K562 (cell line): ENCODE results near the gene FAHD2A. TPM values are rescaled to one million over a fixed set of nuclear protein-coding genes. Genes with fewer than 3 reads are reported as not detected.

Experiments used
- BHLHE40 ChIP-seq: IDR thresholded peaks from 2 replicates; pipeline ENCODE4 v1.6.1; 2011; ENCODE audit warnings: low read length, improper control_type of control experiment
- CHCHD3 ChIP-seq: fragments of 250-450 bp; sonication (Bioruptor Pico); IDR thresholded peaks from 2 replicates; pipeline ENCODE4 v2.1.2; 2022; ENCODE audit warnings: mild to moderate bottlenecking
- EP400 ChIP-seq: fragments of 450-650 bp; IDR thresholded peaks from 2 replicates; pipeline ENCODE4 v1.6.1; 2017; ENCODE audit warnings: antibody characterized with exemption, mild to moderate bottlenecking, moderate library complexity
- JUNB ChIP-seq: fragments of 450-650 bp; formaldehyde crosslinking; conservative IDR thresholded peaks from 2 replicates; pipeline ENCODE4 v1.4.0; 2020; ENCODE audit warnings: mild to moderate bottlenecking
- MED1 ChIP-seq: sonication (generic); formaldehyde crosslinking; IDR thresholded peaks from 2 replicates; pipeline ENCODE4 v1.8.1; 2023; ENCODE audit warnings: missing genetic modification reagents, borderline replicate concordance
- MEIS2 ChIP-seq: fragments of 450-650 bp; IDR thresholded peaks from 2 replicates; pipeline ENCODE4 v1.6.1; 2014; ENCODE audit warnings: mild to moderate bottlenecking; ENCODE audit not compliant: partially characterized antibody
- MTA1 ChIP-seq: fragments of 450-650 bp; IDR thresholded peaks from 2 replicates; pipeline ENCODE4 v1.6.1; 2017; ENCODE audit warnings: borderline replicate concordance
- NFIC ChIP-seq: fragments of 450-650 bp; IDR thresholded peaks from 2 replicates; pipeline ENCODE4 v1.6.1; 2017; ENCODE audit warnings: mild to moderate bottlenecking, inconsistent platforms
- OTX1 ChIP-seq: fragments of 450-650 bp; formaldehyde crosslinking; IDR thresholded peaks from 2 replicates; pipeline ENCODE4 v1.4.0; 2022; ENCODE audit warnings: mild to moderate bottlenecking
- RBBP5 ChIP-seq: fragments of 200-600 bp; sonication (generic); IDR thresholded peaks from 2 replicates; pipeline ENCODE4 v1.6.1; 2012; ENCODE audit warnings: borderline replicate concordance, mild to moderate bottlenecking, low read length, control low read depth, inconsistent platforms; ENCODE audit not compliant: insufficient read depth, poor library complexity, severe bottlenecking
- RBFOX2 ChIP-seq: fragments of 200-400 bp; formaldehyde crosslinking; IDR thresholded peaks from 2 replicates; pipeline ENCODE4 v1.6.1; 2017; ENCODE audit warnings: low read depth, mild to moderate bottlenecking, low read length, moderate library complexity
- SMAD4 ChIP-seq: fragments of 250-450 bp; sonication (Bioruptor Pico); conservative IDR thresholded peaks from 2 replicates; pipeline ENCODE4 v1.8.0; 2021; ENCODE audit warnings: inconsistent platforms, mild to moderate bottlenecking, moderate library complexity
- ZNF121 ChIP-seq: sonication (generic); formaldehyde crosslinking; conservative IDR thresholded peaks from 2 replicates; pipeline ENCODE4 v1.8.0; 2022; ENCODE audit warnings: missing genetic modification reagents
- polyA plus RNA-seq, 8 experiments: library from polyadenylated mRNA; depleted of rRNA in 4 of 8; stranded (reverse) in 5 of 8; unstranded in 3 of 8; fragments of >200 nt; fragmentation: Nextera tagmentation in 2 of 8; fragmentation: Illumina TruSeq in 1 of 8; extraction: Ambion mirVana in 2 of 8; extraction: Trizol in 1 of 8; gene quantifications; 2 replicates each; pipeline versions ENCODE4 v1.2.1 to v1.2.3, GENCODE V29; 2011 to 2014; ENCODE audit warnings: inconsistent platforms in 1 of 8, missing spikeins in 1 of 8
- total RNA-seq, 7 experiments: library from RNA; depleted of rRNA in 6 of 7; stranded (reverse); fragments of >200 nt in 6 of 7; fragmentation: Illumina TruSeq in 2 of 7; extraction: Trizol in 2 of 7; gene quantifications; 2 replicates each; pipeline versions ENCODE4 v1.2.1 to v1.2.3, GENCODE V29; 2011 to 2021; ENCODE audit warnings: low replicate concordance in 1 of 7
- TF ChIP-seq, protein P1 (sequence below): sonication (generic); formaldehyde crosslinking; IDR thresholded peaks from 2 replicates; pipeline ENCODE4 v1.8.0; 2023; ENCODE audit warnings: mild to moderate bottlenecking, missing genetic modification reagents
- TF ChIP-seq, protein P2 (sequence below): sonication (generic); formaldehyde crosslinking; IDR thresholded peaks from 2 replicates; pipeline ENCODE4 v1.8.1; 2023; ENCODE audit warnings: missing genetic modification reagents, mild to moderate bottlenecking, borderline replicate concordance
- TF ChIP-seq, protein P3 (sequence below): sonication (generic); IDR thresholded peaks from 2 replicates; pipeline ENCODE4 v1.6.1; 2016
- TF ChIP-seq, protein P4 (sequence below), 2 experiments: fragments of 450-650 bp in 1 of 2; sonication (generic) in 1 of 2; formaldehyde crosslinking in 1 of 2; IDR thresholded peaks in 1 of 2; conservative IDR thresholded peaks in 1 of 2; 2 replicates each; pipeline versions ENCODE4 v1.6.1 to v1.8.1; 2016 to 2023; ENCODE audit warnings: mild to moderate bottlenecking in 2 of 2, moderate library complexity in 2 of 2, inconsistent platforms in 1 of 2, missing genetic modification reagents in 1 of 2
- TF ChIP-seq, protein P5 (sequence below): sonication (generic); formaldehyde crosslinking; IDR thresholded peaks from 2 replicates; pipeline ENCODE4 v1.9.0; 2022; ENCODE audit warnings: mild to moderate bottlenecking, missing genetic modification reagents

FAHD2A gene
- total and polyA plus RNA-seq, 9 of the 15 experiments (the other 6 are each of a cell fraction or from before 2014, with no cell fraction given), result 13.8 to 41.0 (median 30.4) TPM

DNA sequence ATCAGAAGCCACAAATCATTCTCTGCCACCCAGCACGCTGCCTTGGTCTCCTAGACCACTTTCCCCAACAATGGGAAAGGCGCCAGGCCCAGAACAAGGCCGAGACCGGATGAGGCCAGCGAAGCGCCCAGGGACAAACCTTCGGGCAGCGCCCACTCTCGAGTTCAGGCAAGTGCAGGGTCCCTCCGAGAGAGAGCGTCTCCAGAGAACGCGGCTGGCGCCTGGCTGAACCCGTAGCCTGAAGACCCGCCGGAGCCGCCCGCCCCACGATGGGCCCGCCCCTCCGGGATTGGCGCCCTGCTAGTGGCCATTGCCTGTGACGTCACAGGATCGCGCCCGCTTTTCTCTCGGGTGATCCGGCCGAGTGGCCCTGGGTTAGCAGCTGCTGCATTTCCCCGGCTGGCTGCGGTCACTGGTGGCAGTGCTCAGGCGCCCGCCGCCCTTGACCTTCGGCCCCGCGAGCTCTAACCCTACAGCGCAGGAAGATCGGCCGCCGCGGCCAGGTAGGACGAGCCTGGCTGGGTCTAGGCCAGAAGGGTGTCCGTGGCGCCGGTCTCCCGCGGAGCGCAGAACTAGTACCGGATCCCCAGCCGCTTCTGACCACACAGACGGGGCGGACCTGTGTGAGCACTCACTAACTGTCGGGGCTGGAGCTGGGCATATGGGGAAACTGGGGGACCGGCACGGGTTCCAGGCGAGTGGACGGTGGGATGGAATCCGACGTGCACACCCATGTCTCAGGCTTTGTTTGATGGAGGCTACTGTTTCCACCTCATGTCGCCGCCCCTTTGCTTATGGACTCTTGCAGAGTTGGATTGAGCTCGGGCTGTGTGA lies at the start of gene FAHD2A (continued):
- TF ChIP-seq RBBP5 (peak; percentile 80), JUNB (CRISPR knock-in tag) (no peak), ZNF121 (CRISPR knock-in tag) (peak; percentile 46; the same call in 1 of the 2 replicates), CHCHD3 (0 out of 2 replicates have a peak, but pooled peaks have one; percentile 43), NFIC (peak; percentile 58), MED1 (CRISPR knock-in tag) (no peak), OTX1 (CRISPR knock-in tag) (no peak), MTA1 (peak; percentile 97), BHLHE40 (peak; percentile 22; the same call in 1 of the 2 replicates), EP400 (peak; percentile 79), SMAD4 (CRISPR knock-in tag) (peak; percentile 59), RBFOX2 (peak; percentile 92), MEIS2 (peak; percentile 86)
- TF ChIP-seq, protein P1, sequence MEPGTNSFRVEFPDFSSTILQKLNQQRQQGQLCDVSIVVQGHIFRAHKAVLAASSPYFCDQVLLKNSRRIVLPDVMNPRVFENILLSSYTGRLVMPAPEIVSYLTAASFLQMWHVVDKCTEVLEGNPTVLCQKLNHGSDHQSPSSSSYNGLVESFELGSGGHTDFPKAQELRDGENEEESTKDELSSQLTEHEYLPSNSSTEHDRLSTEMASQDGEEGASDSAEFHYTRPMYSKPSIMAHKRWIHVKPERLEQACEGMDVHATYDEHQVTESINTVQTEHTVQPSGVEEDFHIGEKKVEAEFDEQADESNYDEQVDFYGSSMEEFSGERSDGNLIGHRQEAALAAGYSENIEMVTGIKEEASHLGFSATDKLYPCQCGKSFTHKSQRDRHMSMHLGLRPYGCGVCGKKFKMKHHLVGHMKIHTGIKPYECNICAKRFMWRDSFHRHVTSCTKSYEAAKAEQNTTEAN (CRISPR knock-in tag), result 0 out of 2 replicates have a peak, but pooled peaks have one; percentile 32
- TF ChIP-seq, protein P2, sequence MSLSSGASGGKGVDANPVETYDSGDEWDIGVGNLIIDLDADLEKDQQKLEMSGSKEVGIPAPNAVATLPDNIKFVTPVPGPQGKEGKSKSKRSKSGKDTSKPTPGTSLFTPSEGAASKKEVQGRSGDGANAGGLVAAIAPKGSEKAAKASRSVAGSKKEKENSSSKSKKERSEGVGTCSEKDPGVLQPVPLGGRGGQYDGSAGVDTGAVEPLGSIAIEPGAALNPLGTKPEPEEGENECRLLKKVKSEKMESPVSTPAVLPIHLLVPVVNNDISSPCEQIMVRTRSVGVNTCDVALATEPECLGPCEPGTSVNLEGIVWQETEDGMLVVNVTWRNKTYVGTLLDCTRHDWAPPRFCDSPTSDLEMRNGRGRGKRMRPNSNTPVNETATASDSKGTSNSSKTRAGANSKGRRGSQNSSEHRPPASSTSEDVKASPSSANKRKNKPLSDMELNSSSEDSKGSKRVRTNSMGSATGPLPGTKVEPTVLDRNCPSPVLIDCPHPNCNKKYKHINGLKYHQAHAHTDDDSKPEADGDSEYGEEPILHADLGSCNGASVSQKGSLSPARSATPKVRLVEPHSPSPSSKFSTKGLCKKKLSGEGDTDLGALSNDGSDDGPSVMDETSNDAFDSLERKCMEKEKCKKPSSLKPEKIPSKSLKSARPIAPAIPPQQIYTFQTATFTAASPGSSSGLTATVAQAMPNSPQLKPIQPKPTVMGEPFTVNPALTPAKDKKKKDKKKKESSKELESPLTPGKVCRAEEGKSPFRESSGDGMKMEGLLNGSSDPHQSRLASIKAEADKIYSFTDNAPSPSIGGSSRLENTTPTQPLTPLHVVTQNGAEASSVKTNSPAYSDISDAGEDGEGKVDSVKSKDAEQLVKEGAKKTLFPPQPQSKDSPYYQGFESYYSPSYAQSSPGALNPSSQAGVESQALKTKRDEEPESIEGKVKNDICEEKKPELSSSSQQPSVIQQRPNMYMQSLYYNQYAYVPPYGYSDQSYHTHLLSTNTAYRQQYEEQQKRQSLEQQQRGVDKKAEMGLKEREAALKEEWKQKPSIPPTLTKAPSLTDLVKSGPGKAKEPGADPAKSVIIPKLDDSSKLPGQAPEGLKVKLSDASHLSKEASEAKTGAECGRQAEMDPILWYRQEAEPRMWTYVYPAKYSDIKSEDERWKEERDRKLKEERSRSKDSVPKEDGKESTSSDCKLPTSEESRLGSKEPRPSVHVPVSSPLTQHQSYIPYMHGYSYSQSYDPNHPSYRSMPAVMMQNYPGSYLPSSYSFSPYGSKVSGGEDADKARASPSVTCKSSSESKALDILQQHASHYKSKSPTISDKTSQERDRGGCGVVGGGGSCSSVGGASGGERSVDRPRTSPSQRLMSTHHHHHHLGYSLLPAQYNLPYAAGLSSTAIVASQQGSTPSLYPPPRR (CRISPR knock-in tag), result no peak
- TF ChIP-seq, protein P3, sequence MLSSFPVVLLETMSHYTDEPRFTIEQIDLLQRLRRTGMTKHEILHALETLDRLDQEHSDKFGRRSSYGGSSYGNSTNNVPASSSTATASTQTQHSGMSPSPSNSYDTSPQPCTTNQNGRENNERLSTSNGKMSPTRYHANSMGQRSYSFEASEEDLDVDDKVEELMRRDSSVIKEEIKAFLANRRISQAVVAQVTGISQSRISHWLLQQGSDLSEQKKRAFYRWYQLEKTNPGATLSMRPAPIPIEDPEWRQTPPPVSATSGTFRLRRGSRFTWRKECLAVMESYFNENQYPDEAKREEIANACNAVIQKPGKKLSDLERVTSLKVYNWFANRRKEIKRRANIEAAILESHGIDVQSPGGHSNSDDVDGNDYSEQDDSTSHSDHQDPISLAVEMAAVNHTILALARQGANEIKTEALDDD, result 0 out of 2 replicates have a peak, but pooled peaks have one; percentile 7
- TF ChIP-seq, protein P4, sequence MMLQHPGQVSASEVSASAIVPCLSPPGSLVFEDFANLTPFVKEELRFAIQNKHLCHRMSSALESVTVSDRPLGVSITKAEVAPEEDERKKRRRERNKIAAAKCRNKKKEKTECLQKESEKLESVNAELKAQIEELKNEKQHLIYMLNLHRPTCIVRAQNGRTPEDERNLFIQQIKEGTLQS (IDR thresholded peaks at IDR 0.05), result peak; percentile 67
- TF ChIP-seq, protein P4 (CRISPR knock-in tag; conservative IDR thresholded peaks at IDR 0.05), result no peak
- TF ChIP-seq, protein P5, sequence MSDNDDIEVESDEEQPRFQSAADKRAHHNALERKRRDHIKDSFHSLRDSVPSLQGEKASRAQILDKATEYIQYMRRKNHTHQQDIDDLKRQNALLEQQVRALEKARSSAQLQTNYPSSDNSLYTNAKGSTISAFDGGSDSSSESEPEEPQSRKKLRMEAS (CRISPR knock-in tag), result peak; percentile 44; the same call in 1 of the 2 replicates
